ENCODE results near the gene DLG2.

DNA sequence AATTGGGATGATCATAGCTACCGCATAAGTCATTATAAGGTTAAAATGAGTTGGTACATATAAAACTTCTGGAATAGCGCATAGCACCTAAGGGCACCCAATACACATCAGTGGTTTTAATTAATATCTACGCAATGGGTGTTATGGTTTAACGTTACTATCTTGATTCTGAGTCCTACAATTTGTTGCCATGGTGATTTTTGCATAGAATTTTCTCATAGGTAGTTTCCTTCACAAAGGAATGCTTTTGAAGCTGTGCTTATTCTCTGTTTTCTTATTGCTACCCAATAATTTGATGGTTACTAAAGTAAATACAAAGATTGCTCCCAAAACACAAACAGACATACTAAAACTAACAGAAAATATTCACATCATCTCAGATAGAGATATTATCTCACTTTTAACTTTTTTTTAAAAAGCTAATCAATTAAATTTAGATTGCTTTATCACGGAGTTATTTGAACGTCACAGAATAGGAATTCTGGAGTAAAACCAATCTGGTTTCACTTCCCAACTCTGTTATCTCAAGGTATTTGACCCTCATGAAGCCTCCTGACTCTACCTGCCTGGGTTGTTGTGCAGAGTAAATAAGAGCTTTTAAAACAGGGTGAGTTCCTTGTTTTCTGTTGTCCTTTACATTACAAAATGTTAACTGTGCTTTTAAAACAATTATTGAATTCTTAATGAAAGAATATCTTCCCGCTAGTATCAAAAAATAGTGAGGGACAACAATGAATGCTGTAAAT is 1705.5 kb downstream of the DLG2 start:
- TF ChIP-seq, protein P1, sequence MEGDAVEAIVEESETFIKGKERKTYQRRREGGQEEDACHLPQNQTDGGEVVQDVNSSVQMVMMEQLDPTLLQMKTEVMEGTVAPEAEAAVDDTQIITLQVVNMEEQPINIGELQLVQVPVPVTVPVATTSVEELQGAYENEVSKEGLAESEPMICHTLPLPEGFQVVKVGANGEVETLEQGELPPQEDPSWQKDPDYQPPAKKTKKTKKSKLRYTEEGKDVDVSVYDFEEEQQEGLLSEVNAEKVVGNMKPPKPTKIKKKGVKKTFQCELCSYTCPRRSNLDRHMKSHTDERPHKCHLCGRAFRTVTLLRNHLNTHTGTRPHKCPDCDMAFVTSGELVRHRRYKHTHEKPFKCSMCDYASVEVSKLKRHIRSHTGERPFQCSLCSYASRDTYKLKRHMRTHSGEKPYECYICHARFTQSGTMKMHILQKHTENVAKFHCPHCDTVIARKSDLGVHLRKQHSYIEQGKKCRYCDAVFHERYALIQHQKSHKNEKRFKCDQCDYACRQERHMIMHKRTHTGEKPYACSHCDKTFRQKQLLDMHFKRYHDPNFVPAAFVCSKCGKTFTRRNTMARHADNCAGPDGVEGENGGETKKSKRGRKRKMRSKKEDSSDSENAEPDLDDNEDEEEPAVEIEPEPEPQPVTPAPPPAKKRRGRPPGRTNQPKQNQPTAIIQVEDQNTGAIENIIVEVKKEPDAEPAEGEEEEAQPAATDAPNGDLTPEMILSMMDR (IDR thresholded peaks at IDR 0.05; ENCODE audit: low read length): no peak
- TF ChIP-seq EZH2 (IDR thresholded peaks at IDR 0.05; ENCODE audit: borderline replicate concordance, low read length): no peak

Data from OCI-LY1 (cell line).